22Rv1 (cell line): ENCODE measurements around the gene GABRR2.

Experiments
- CTCF ChIP-seq: fragments of 450-650 bp; IDR thresholded peaks from 2 replicates; pipeline ENCODE4 v1.5.1; 2017; ENCODE audit warnings: mild to moderate bottlenecking
- ZFX ChIP-seq: fragments of 450-650 bp; IDR thresholded peaks from 2 replicates; pipeline ENCODE4 v1.6.1; 2017; ENCODE audit warnings: antibody characterized with exemption, borderline replicate concordance

DNA sequence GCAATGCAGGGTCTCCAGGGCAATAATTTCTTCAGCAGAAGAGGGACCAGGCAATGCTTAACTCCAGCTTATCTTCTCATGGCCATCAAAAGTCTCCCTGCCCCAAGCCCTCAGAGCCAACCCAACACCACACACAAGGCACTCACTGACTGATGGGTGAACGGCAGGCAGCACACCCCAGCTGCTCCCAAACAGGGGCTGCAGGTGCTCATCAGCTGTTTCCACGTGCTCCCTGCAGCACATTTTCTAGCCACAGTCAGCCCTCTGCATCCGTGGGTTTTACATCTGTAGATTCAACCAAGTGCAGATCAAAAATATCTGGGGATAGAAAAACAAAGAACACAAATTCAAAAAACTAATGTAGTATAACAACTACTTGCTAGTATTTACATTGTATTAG, 94.0 kb downstream of the GABRR2 start:
- no peak for TF ChIP-seq CTCF
- no peak for TF ChIP-seq ZFX
